Fibroblast of lung (primary cell): Measurements from ENCODE around the gene IFNGR1. TPM values are rescaled to one million over a fixed set of nuclear protein-coding genes. Genes with fewer than 3 reads are reported as not detected.

Experiments used
- DNase-seq, 2 donors: peaks; one replicate each; pipeline versions ENCODE4 v3.0.0 to v3.0.0-alpha.2; 2010; ENCODE audit warnings: low read depth in 2 of 2
- H2AFZ ChIP-seq: 2 replicates; pipeline ENCODE4 v1.5.1; 2012; ENCODE audit warnings: low read length, control low read depth, inconsistent platforms
- H3K27ac ChIP-seq: 2 replicates; pipeline ENCODE4 v1.5.1; 2011; ENCODE audit warnings: low read length, control low read depth; ENCODE audit not compliant: insufficient read depth
- H3K27me3 ChIP-seq: 2 replicates; pipeline ENCODE4 v1.5.1; 2011; ENCODE audit warnings: mild to moderate bottlenecking, low read length; ENCODE audit not compliant: control insufficient read depth, insufficient read depth
- H3K36me3 ChIP-seq: 2 replicates; pipeline ENCODE4 v1.5.1; 2011; ENCODE audit warnings: low read length; ENCODE audit not compliant: control insufficient read depth, insufficient read depth
- H3K4me1 ChIP-seq: 2 replicates; pipeline ENCODE4 v1.5.1; 2011; ENCODE audit warnings: low read length; ENCODE audit not compliant: control insufficient read depth, insufficient read depth; ENCODE audit errors: extremely low read depth
- H3K4me2 ChIP-seq: 2 replicates; pipeline ENCODE4 v1.5.1; 2011; ENCODE audit warnings: low read length, control low read depth; ENCODE audit not compliant: insufficient read depth; ENCODE audit errors: extremely low read depth
- H3K4me3 ChIP-seq, 4 experiments: fragments of 200-600 bp in 1 of 4; sonication (generic) in 1 of 4; replicated peaks in 1 of 4; 2 replicates each; pipeline ENCODE4 v1.5.1; 2011 to 2016; ENCODE audit warnings: low read length in 4 of 4, low read depth in 3 of 4, mild to moderate bottlenecking in 3 of 4, control low read depth in 2 of 4, inconsistent platforms in 1 of 4, mixed read lengths in 1 of 4; ENCODE audit not compliant: insufficient read depth in 1 of 4; ENCODE audit errors: control extremely low read depth in 1 of 4
- H3K79me2 ChIP-seq: 2 replicates; pipeline ENCODE4 v1.5.1; 2012; ENCODE audit warnings: mild to moderate bottlenecking, low read length, inconsistent platforms; ENCODE audit not compliant: control insufficient read depth, insufficient read depth
- H3K9ac ChIP-seq: 2 replicates; pipeline ENCODE4 v1.5.1; 2011; ENCODE audit warnings: mild to moderate bottlenecking, low read length, control low read depth; ENCODE audit not compliant: insufficient read depth
- H3K9me3 ChIP-seq: 2 replicates; pipeline ENCODE4 v1.5.1; 2012; ENCODE audit warnings: low read depth, low read length; ENCODE audit not compliant: control insufficient read depth, insufficient read depth
- H4K20me1 ChIP-seq: 2 replicates; pipeline ENCODE4 v1.5.1; 2011; ENCODE audit warnings: low read length; ENCODE audit not compliant: control insufficient read depth, insufficient read depth; ENCODE audit errors: extremely low read depth
- CTCF ChIP-seq, 2 donors: IDR thresholded peaks in 1 of 2; conservative IDR thresholded peaks in 1 of 2; 1 replicate in 1 of 2; 2 replicates in 1 of 2; pipeline ENCODE4 v1.5.1; 2011 to 2012; ENCODE audit warnings: low read length in 2 of 2, control low read depth in 1 of 2, inconsistent platforms in 1 of 2, low read depth in 1 of 2, mild to moderate bottlenecking in 1 of 2
- EZH2 ChIP-seq: IDR thresholded peaks from 2 replicates; pipeline ENCODE4 v1.5.1; 2012; ENCODE audit warnings: low read length, control low read depth, mild to moderate bottlenecking; ENCODE audit errors: missing control alignments
- polyA plus RNA-seq, 2 donors: library from polyadenylated mRNA; depleted of rRNA in 1 of 2; stranded (reverse) in 1 of 2; unstranded in 1 of 2; fragments of >200 nt; gene quantifications; 2 replicates each; pipeline ENCODE4 v1.2.1, GENCODE V29; 2011 to 2012; ENCODE audit warnings: missing spikeins in 1 of 2
- total RNA-seq: library from RNA; depleted of rRNA; stranded (reverse); fragments of >200 nt; gene quantifications from 2 replicates; pipeline ENCODE4 v1.2.1, GENCODE V29; 2014

Gene IFNGR1
- total and polyA plus RNA-seq, 2 donors (not counting 1 experiment from before 2014, with no cell fraction given): 55.9 to 123 TPM

DNA sequence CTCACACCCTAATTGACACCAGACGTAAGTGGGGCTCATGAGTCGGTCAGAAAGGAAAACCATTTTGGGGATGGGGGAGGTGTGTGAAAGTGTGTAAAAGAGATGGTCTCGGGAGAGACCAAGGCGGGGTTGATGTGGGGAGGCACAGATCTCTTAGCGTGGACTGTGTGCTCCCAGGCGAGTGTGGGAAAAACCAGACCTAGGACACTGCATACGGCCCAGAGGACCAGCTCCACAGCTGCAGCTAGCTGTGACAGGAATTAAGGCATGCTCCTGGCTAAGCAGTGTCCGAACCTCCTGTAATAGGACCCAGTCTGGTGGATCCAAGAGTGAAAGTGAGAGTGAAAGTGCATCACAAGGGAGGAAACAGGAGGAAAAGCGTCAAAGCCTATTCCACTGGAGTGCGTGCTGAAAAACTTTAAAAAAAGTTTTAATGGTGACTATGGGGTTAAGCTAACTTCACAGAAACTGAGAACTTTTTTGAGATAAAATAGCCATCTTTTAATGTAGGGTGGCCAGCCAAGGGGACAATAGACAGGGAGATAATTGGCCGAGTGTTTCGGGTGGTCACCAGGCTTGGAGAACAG, 55.4 kb downstream of the IFNGR1 start:
- H3K9ac ChIP-seq: no peak overlapping the region
- H4K20me1 ChIP-seq: no peaks in the 10 kb centered on the region
- no peak overlapping the region for H3K27ac ChIP-seq
- TF ChIP-seq EZH2: no peak
- TF ChIP-seq CTCF (conservative IDR thresholded peaks at IDR 0.05 in 1 of 2, IDR thresholded peaks at IDR 0.05 in 1 of 2; ENCODE audit: low read depth in 1 of 2, low read length in 2 of 2): no peak
- no peaks in the 10 kb centered on the region for H3K9me3 ChIP-seq
- H3K27me3 ChIP-seq: no peaks in the 10 kb centered on the region
- no peak overlapping the region for H3K4me3 ChIP-seq
- no peaks in the 10 kb centered on the region for H3K4me1 ChIP-seq
- no peaks in the 10 kb centered on the region for H3K79me2 ChIP-seq
- H3K4me2 ChIP-seq: no peak overlapping the region
- no peak overlapping the region for H2AFZ ChIP-seq
- no peak for DNase-seq
- no peaks in the 10 kb centered on the region for H3K36me3 ChIP-seq

DNA sequence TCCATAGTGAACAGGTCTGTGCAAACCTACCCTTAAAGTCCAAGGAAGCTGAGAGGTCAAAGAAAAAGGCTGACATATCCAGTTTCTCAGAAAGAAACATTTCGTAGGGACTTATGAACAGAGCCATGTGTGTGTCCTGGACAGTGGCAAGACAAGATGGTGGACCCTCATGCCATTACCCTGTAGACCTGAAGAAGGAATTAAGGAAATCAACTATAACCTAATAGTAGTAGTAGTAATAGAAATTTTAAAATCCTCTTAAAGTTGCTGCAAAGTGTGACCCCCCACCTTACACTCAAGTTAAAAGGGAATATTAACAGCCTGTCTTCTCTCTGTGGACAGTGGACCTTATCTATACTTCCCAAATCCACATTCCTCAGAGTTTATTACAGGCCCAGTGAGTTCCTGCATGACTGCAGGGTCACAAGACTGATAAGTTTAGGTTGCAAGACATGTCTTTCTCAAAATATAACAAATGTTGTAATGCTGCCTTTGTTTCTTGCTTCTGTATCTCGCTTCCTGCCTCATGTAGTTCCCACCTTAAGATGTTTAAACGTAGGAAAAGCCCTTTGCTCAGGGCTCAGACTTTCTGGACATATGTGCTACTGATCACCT, 56.4 kb downstream of the IFNGR1 start:
- no peak overlapping the region for H3K9ac ChIP-seq
- H3K27me3 ChIP-seq: no peaks in the 10 kb centered on the region
- no peak overlapping the region for H3K27ac ChIP-seq
- H3K4me1 ChIP-seq: no peaks in the 10 kb centered on the region
- no peak overlapping the region for H2AFZ ChIP-seq
- H3K4me3 ChIP-seq: no peak overlapping the region
- no peak overlapping the region for H3K4me2 ChIP-seq
- H3K9me3 ChIP-seq: no peaks in the 10 kb centered on the region
- TF ChIP-seq CTCF (conservative IDR thresholded peaks at IDR 0.05 in 1 of 2, IDR thresholded peaks at IDR 0.05 in 1 of 2; ENCODE audit: low read depth in 1 of 2, low read length in 2 of 2): no peak
- no peak for TF ChIP-seq EZH2
- DNase-seq: no peak
- H3K36me3 ChIP-seq: no peaks in the 10 kb centered on the region
- H3K79me2 ChIP-seq: no peaks in the 10 kb centered on the region
- H4K20me1 ChIP-seq: no peaks in the 10 kb centered on the region

DNA sequence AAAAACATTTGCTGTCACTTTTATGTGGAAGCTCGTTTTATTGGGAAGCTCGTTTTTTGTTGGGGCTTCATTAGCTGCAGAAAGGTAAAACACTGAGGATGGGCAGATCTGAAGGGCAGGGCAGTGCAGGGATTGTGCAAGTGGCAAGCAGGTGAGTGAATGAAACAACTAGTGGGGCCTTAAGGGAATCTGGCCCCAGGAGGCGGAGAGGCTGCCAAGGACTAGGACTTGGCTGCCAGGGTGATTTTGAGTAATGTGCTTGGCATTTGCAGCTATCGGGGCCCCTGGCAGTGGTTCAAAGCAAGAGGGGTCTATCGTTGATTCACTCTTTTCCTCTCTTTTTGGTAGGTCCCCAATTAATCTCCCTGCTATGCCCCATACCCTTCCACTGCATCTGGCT, 57.2 kb downstream of the IFNGR1 start:
- H4K20me1 ChIP-seq: no peaks in the 10 kb centered on the region
- no peak overlapping the region for H3K4me3 ChIP-seq
- H3K4me1 ChIP-seq: no peaks in the 10 kb centered on the region
- TF ChIP-seq EZH2: no peak
- TF ChIP-seq CTCF (conservative IDR thresholded peaks at IDR 0.05 in 1 of 2, IDR thresholded peaks at IDR 0.05 in 1 of 2; ENCODE audit: low read depth in 1 of 2, low read length in 2 of 2): no peak
- H2AFZ ChIP-seq: no peak overlapping the region
- no peaks in the 10 kb centered on the region for H3K79me2 ChIP-seq
- no peaks in the 10 kb centered on the region for H3K9me3 ChIP-seq
- H3K36me3 ChIP-seq: no peaks in the 10 kb centered on the region
- peak in 1 of 2 donors; percentile 3 for DNase-seq
- no peaks in the 10 kb centered on the region for H3K27me3 ChIP-seq
- no peak overlapping the region for H3K4me2 ChIP-seq
- no peak overlapping the region for H3K27ac ChIP-seq
- no peak overlapping the region for H3K9ac ChIP-seq
